Heart left ventricle (tissue), 16 donors: ENCODE measurements around the gene CIB1. TPM values are rescaled to one million over a fixed set of nuclear protein-coding genes. Genes with fewer than 3 reads are reported as not detected.

Experiments
- ATAC-seq, 4 donors: fragments of 200-7000 bp; cut with Tn5 transposase; one replicate each; pipeline ENCODE4 v1.9.1; 2020 to 2022; ENCODE audit warnings: moderate library complexity in 4 of 4, mild to moderate bottlenecking in 3 of 4, moderate number of reproducible peaks in 1 of 4
- DNase-seq, 5 donors: peaks; one replicate each; pipeline ENCODE4 v3.0.0-alpha.2; 2020
- H3K27ac ChIP-seq, 12 donors: fragments of 200-600 bp; sonication (generic) in 4 of 12; one replicate each; pipeline versions ENCODE4 v1.5.0 to v1.8.0; 2016 to 2022; ENCODE audit warnings: mild to moderate bottlenecking in 2 of 12
- H3K27me3 ChIP-seq, 9 donors: fragments of 200-600 bp; sonication (generic) in 2 of 9; one replicate each; pipeline versions ENCODE4 v1.5.1 to v1.8.0; 2016 to 2022; ENCODE audit warnings: mild to moderate bottlenecking in 3 of 9
- H3K36me3 ChIP-seq, 9 donors: fragments of 200-600 bp; sonication (generic) in 2 of 9; one replicate each; pipeline versions ENCODE4 v1.5.0 to v1.8.0; 2018 to 2022; ENCODE audit warnings: mild to moderate bottlenecking in 2 of 9
- H3K4me1 ChIP-seq, 12 donors: fragments of 200-600 bp; sonication (generic) in 4 of 12; one replicate each; pipeline versions ENCODE4 v1.5.0 to v1.8.0; 2016 to 2022; ENCODE audit warnings: mild to moderate bottlenecking in 3 of 12
- H3K4me3 ChIP-seq, 12 donors: fragments of 200-600 bp; sonication (generic) in 4 of 12; one replicate each; pipeline versions ENCODE4 v1.5.0 to v1.8.0; 2017 to 2022; ENCODE audit warnings: mild to moderate bottlenecking in 9 of 12, moderate library complexity in 4 of 12
- H3K9me3 ChIP-seq, 12 donors: fragments of 200-600 bp; sonication (generic) in 4 of 12; one replicate each; pipeline versions ENCODE4 v1.5.0 to v1.8.0; 2016 to 2022; ENCODE audit warnings: mild to moderate bottlenecking in 1 of 12
- POLR2A ChIP-seq, 2 donors: fragments of 450-650 bp; IDR thresholded peaks; one replicate each; pipeline ENCODE4 v1.6.1; 2017; ENCODE audit warnings: antibody characterized with exemption in 2 of 2, mild to moderate bottlenecking in 2 of 2, moderate library complexity in 2 of 2
- WGBS, 4 donors: extraction: QIAGEN DNeasy Blood & Tissue Kit in 2 of 4; methylation state at CpG; one replicate each; pipeline versions ENCODE4 v1.1.5 to v1.1.7; 2013 to 2018; 5-methylcytosine and 5-hydroxymethylcytosine counted together
- intact Hi-C, 10 donors: fragments of 100-400 bp; cut with DNase I; formaldehyde crosslinking; loops; one replicate each; pipeline versions ENCODE4 v1.11.1 to v1.14.2; 2022
- polyA plus RNA-seq, 2 donors: library from polyadenylated mRNA; stranded (reverse); fragments of 200-250 nt; gene quantifications; one replicate each; pipeline ENCODE4 v1.2.3, GENCODE V29; 2013
- total RNA-seq, 9 donors: library from RNA; depleted of rRNA in 2 of 9; stranded (reverse); fragments of >200 nt in 2 of 9; fragmentation: NEBNext Ultra II Directional in 3 of 9; extraction: Animal tissue kit (Norgen Biotek cat#: 25700) in 3 of 9; gene quantifications; one replicate each; pipeline versions ENCODE4 v1.1.0 to v1.2.4, GENCODE V29; 2016 to 2023
- TF ChIP-seq, protein P1 (sequence below), 12 donors: fragments of 200-600 bp; sonication (generic) in 4 of 12; IDR thresholded peaks; one replicate each; pipeline versions ENCODE4 v1.5.0 to v1.8.0; 2018 to 2022; ENCODE audit warnings: antibody characterized with exemption in 12 of 12, mild to moderate bottlenecking in 5 of 12
- donor health status: ischemic (EF 13 %, LVEDD 7.1; RV severe dilation, severe dysfunction).
- donor health status: healthy with polysubstance abuse.
- donor health status: DM: no; HTN: yes; CAD: no.
- donor health status: DM: no; HTN: no; CAD: no.
- donor health status: ischemic (EF 25% LVEDD 6.9; RV normal size, moderate dysfunction).
- donor health status: ischemic (EF 25% LVEDD 5.7; RV mildly dilated, moderate dysfunction).
- donor health status: healthy.
- donor health status: DM: yes; HTN: yes; CAD: no.
- donor health status: ischemic (EF 35%, LVEDD 5.7; RV mildly dilated, moderate dysfunction).
- donor health status: nonischemic (EF 11% LVEDD 7.7; RV severe dilation, severe dysfunction).
- donor health status: DM: yes; HTN: yes; CAD: no.
- donor health status: PGD.
- donor health status: ischemic (EF 29% LVEDD 5.4; RV normal size, mild dysfunction).
- donor health status: nonischemic (EF 23%, LVEDD 6.1; RV moderate dilation, normal function).

Gene CIB1
- total and polyA plus RNA-seq, 11 donors: 38.7 to 145 (median 80.8) TPM

- H3K27me3 ChIP-seq: no peaks in the 10 kb centered on the region
- H3K9me3 ChIP-seq: no peaks in the 10 kb centered on the region
- WGBS, 4 donors: 90 to 94% (median 93%) methylated on average over 6 of the region's 6 CpGs
- H3K27ac ChIP-seq: no peak overlapping the region
- TF ChIP-seq POLR2A (IDR thresholded peaks at IDR 0.05): no peak
- TF ChIP-seq, protein P1, sequence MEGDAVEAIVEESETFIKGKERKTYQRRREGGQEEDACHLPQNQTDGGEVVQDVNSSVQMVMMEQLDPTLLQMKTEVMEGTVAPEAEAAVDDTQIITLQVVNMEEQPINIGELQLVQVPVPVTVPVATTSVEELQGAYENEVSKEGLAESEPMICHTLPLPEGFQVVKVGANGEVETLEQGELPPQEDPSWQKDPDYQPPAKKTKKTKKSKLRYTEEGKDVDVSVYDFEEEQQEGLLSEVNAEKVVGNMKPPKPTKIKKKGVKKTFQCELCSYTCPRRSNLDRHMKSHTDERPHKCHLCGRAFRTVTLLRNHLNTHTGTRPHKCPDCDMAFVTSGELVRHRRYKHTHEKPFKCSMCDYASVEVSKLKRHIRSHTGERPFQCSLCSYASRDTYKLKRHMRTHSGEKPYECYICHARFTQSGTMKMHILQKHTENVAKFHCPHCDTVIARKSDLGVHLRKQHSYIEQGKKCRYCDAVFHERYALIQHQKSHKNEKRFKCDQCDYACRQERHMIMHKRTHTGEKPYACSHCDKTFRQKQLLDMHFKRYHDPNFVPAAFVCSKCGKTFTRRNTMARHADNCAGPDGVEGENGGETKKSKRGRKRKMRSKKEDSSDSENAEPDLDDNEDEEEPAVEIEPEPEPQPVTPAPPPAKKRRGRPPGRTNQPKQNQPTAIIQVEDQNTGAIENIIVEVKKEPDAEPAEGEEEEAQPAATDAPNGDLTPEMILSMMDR (IDR thresholded peaks at IDR 0.05): no peak
- DNase-seq (no peak), ATAC-seq (no peak)
- peaks cover 0 to 69% (median 35%) of the 10 kb centered on the region in 12 donors for H3K4me1 ChIP-seq
- intact Hi-C loops: no loop called here
- no peak overlapping the region for H3K4me3 ChIP-seq
- peaks cover 0 to 7% (median 0%) of the 10 kb centered on the region in 9 donors for H3K36me3 ChIP-seq
These were observed 25.4 kb downstream of the CIB1 start for GRCh38 chr15:90208356-90208755.

DNA sequence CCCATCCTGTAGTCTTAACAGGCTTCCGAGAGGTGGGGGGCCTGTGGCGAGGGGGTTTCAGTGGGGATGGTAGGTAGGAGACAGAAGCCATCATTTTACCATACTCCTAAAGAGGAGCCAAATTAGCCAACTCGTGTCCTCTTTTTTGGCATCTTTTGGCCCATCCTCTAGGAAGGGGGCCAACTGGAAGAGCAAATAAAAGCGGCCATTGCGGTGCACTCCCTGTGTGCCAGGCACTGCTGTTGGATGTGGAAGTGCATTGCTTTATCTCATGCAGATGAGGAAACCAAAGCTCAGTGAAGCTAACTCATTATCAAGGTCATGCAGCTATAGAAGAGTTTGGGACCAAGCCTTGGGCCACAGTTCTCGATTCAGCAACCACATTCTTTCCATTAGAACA is 26.5 kb downstream of the CIB1 start:
- no peak for DNase-seq
- intact Hi-C loops: no loop called here

GRCh38 chr15:90205886-90206285 is 27.9 kb downstream of the CIB1 start:
- no peaks in the 10 kb centered on the region for H3K27me3 ChIP-seq
- no peak for TF ChIP-seq POLR2A (IDR thresholded peaks at IDR 0.05)
- TF ChIP-seq, protein P1 (IDR thresholded peaks at IDR 0.05): no peak
- peaks cover 0 to 7% (median 0%) of the 10 kb centered on the region in 9 donors for H3K36me3 ChIP-seq
- DNase-seq: peak in 2 of 5 donors; percentile 33 to 37
- WGBS, 4 donors: 37 to 54% (median 46%) methylated on average over 5 of the region's 5 CpGs
- no peak overlapping the region for H3K4me3 ChIP-seq
- intact Hi-C loops: no loop called here
- peak in 3 of 4 donors; percentile 23 to 62 (median 32) for ATAC-seq
- H3K9me3 ChIP-seq: no peaks in the 10 kb centered on the region
- H3K27ac ChIP-seq: peak overlapping the region in 8 of 12 donors; percentile 8 to 61 (median 31)
- H3K4me1 ChIP-seq: peaks cover 3 to 67% (median 32%) of the 10 kb centered on the region in 12 donors

More for the DNA sequence above, 26.5 kb downstream of the CIB1 start:
- peaks cover 0 to 70% (median 36%) of the 10 kb centered on the region in 12 donors for H3K4me1 ChIP-seq
- ATAC-seq: no peak
- H3K36me3 ChIP-seq: peaks cover 0 to 7% (median 0%) of the 10 kb centered on the region in 9 donors
- H3K4me3 ChIP-seq: no peak overlapping the region
- TF ChIP-seq, protein P1 (IDR thresholded peaks at IDR 0.05): no peak
- TF ChIP-seq POLR2A (IDR thresholded peaks at IDR 0.05): no peak
- WGBS, 4 donors: 89 to 94% (median 93%) methylated on average over 6 of the region's 6 CpGs
- H3K27me3 ChIP-seq: no peaks in the 10 kb centered on the region
- no peak overlapping the region for H3K27ac ChIP-seq
- no peaks in the 10 kb centered on the region for H3K9me3 ChIP-seq

GRCh38 chr15:90205050-90205848 is 28.5 kb downstream of the CIB1 start:
- H3K27ac ChIP-seq: peak overlapping the region in 5 of 12 donors; percentile 8 to 57 (median 28)
- 78 to 93% (median 84%) methylated on average over 5 to 10 of the region's 10 CpGs for WGBS, 4 donors

More at GRCh38 chr15:90205050-90205848, 28.5 kb downstream of the CIB1 start:
- peaks cover 0 to 7% (median 0%) of the 10 kb centered on the region in 9 donors for H3K36me3 ChIP-seq
- DNase-seq (peak in 1 of 5 donors; percentile 20), ATAC-seq (no peak)
- H3K4me3 ChIP-seq: no peak overlapping the region
- H3K9me3 ChIP-seq: no peaks in the 10 kb centered on the region
- TF ChIP-seq, protein P1 (IDR thresholded peaks at IDR 0.05): no peak
- TF ChIP-seq POLR2A (IDR thresholded peaks at IDR 0.05): no peak
- H3K27me3 ChIP-seq: no peaks in the 10 kb centered on the region
- intact Hi-C loops: no loop called here
- H3K4me1 ChIP-seq: peaks cover 3 to 67% (median 34%) of the 10 kb centered on the region in 12 donors
